Sciatic nerve (tissue), 2 donors: ENCODE measurements around the gene CXCL11. TPM values are rescaled to one million over a fixed set of nuclear protein-coding genes. Genes with fewer than 3 reads are reported as not detected.
"Not testable (repeated sequence)": the region's sequence is repeated elsewhere in the genome, so short reads cannot be mapped to it uniquely, and the experiment has no call there.

ENCODE experiments used
- ATAC-seq: fragments of 200-7000 bp; cut with Tn5 transposase; one replicate; pipeline ENCODE4 v1.9.1; 2020; ENCODE audit warnings: mild to moderate bottlenecking, moderate library complexity
- DNase-seq: peaks from one replicate; pipeline ENCODE4 v3.0.0-alpha.2; 2020; ENCODE audit warnings: low spot score
- intact Hi-C: fragments of 100-400 bp; cut with DNase I; formaldehyde crosslinking; loops from one replicate; pipeline ENCODE4 v1.14.2; 2022
- total RNA-seq: library from RNA; stranded (reverse); fragmentation: NEBNext Ultra II Directional; extraction: Animal tissue kit (Norgen Biotek cat#: 25700); gene quantifications from one replicate; pipeline ENCODE4 v1.2.1, GENCODE V29; 2021
- donor health status: DM: no; HTN: no; CAD: no.
- donor health status: DM: no; HTN: no; CAD: no.

The CXCL11 gene
- total RNA-seq, 1 donor from 2014 or later: 1.2 TPM

GRCh38 chr4:76049860-76050416 is 14.1 kb upstream of the CXCL11 start:
- intact Hi-C loops, ATAC-seq: not testable (repeated sequence)

GRCh38 chr4:76044686-76045085 is 8.8 kb upstream of the CXCL11 start:
- intact Hi-C loops, ATAC-seq, DNase-seq: not testable (repeated sequence)

More at GRCh38 chr4:76049860-76050416, 14.1 kb upstream of the CXCL11 start:
- DNase-seq: not testable (repeated sequence)

- intact Hi-C loops, ATAC-seq, DNase-seq: not testable (repeated sequence)
These were observed 7.4 kb upstream of the CXCL11 start for GRCh38 chr4:76043306-76043705.

GRCh38 chr4:76042241-76042998 is 6.5 kb upstream of the CXCL11 start:
- not testable (repeated sequence) for ATAC-seq, DNase-seq

GRCh38 chr4:76036855-76037254 is 985 bp upstream of the CXCL11 start:
- no peak for ATAC-seq
- intact Hi-C loops: no loop called here
- no peak for DNase-seq

More at GRCh38 chr4:76042241-76042998, 6.5 kb upstream of the CXCL11 start:
- intact Hi-C loops: not testable (repeated sequence)

- intact Hi-C loops: no loop called here
- no peak for ATAC-seq
These were observed 729 bp downstream of the CXCL11 start for GRCh38 chr4:76035141-76035540.

GRCh38 chr4:76029300-76029699 is 6.6 kb downstream of the CXCL11 start:
- DNase-seq (no peak), ATAC-seq (no peak)
- intact Hi-C loops: no loop called here

More at GRCh38 chr4:76035141-76035540, 729 bp downstream of the CXCL11 start:
- no peak for DNase-seq

GRCh38 chr4:76028350-76028765 is 7.5 kb downstream of the CXCL11 start:
- intact Hi-C loops: no loop called here
- DNase-seq: no peak
- ATAC-seq: peak; percentile 53

- ATAC-seq: no peak
- intact Hi-C loops: no loop called here
These were observed 11.8 kb downstream of the CXCL11 start for GRCh38 chr4:76024065-76024464.

GRCh38 chr4:76023389-76023788 is 12.5 kb downstream of the CXCL11 start, which contains the start of gene CXCL10:
CXCL10 (minus strand) TSS chr4:76023497; CDS start chr4:76023431, 66 bp downstream.
- intact Hi-C loops: no loop called here
- DNase-seq: no peak
- ATAC-seq: no peak

More at GRCh38 chr4:76024065-76024464, 11.8 kb downstream of the CXCL11 start:
- no peak for DNase-seq

GRCh38 chr4:76022677-76023076 is 13.2 kb downstream of the CXCL11 start:
- intact Hi-C loops: no loop called here
- no peak for ATAC-seq
- DNase-seq: no peak

- intact Hi-C loops: no loop called here
- DNase-seq: no peak
- ATAC-seq: no peak
These were observed 13.8 kb downstream of the CXCL11 start for GRCh38 chr4:76022031-76022430.

- DNase-seq: no peak
These were observed 18.7 kb downstream of the CXCL11 start for GRCh38 chr4:76017056-76017686.

GRCh38 chr4:76016393-76016792 is 19.5 kb downstream of the CXCL11 start:
- no peak for ATAC-seq
- no peak for DNase-seq
- intact Hi-C loops: no loop called here

More at GRCh38 chr4:76017056-76017686, 18.7 kb downstream of the CXCL11 start:
- intact Hi-C loops: no loop called here
- peak; percentile 22 for ATAC-seq

GRCh38 chr4:76013540-76013939 is 22.3 kb downstream of the CXCL11 start:
- intact Hi-C loops: no loop called here
- no peak for DNase-seq
- no peak for ATAC-seq

- DNase-seq (no peak), ATAC-seq (peak; percentile 34)
- intact Hi-C loops: no loop called here
These were observed 23.5 kb downstream of the CXCL11 start for GRCh38 chr4:76012388-76012801.

- DNase-seq: no peak
- peak; percentile 76 for ATAC-seq
- intact Hi-C loops: no loop called here
These were observed 24.0 kb downstream of the CXCL11 start for GRCh38 chr4:76011700-76012387.

GRCh38 chr4:76011018-76011670 is 24.7 kb downstream of the CXCL11 start:
- intact Hi-C loops: no loop called here
- DNase-seq (no peak), ATAC-seq (peak; percentile 40)

GRCh38 chr4:76010576-76010975 is 25.3 kb downstream of the CXCL11 start:
- ATAC-seq (no peak), DNase-seq (no peak)
- intact Hi-C loops: no loop called here
